HG03280 (cell line): Measurements from ENCODE around the gene ATP4B.

Experiments used
- ATAC-seq: cut with Tn5 transposase; IDR thresholded peaks from one replicate; pipeline ENCODE4 v1.9.1; 2021; ENCODE audit warnings: mild to moderate bottlenecking, moderate library complexity; ENCODE audit not compliant: unreplicated experiment

ATP4B gene

DNA sequence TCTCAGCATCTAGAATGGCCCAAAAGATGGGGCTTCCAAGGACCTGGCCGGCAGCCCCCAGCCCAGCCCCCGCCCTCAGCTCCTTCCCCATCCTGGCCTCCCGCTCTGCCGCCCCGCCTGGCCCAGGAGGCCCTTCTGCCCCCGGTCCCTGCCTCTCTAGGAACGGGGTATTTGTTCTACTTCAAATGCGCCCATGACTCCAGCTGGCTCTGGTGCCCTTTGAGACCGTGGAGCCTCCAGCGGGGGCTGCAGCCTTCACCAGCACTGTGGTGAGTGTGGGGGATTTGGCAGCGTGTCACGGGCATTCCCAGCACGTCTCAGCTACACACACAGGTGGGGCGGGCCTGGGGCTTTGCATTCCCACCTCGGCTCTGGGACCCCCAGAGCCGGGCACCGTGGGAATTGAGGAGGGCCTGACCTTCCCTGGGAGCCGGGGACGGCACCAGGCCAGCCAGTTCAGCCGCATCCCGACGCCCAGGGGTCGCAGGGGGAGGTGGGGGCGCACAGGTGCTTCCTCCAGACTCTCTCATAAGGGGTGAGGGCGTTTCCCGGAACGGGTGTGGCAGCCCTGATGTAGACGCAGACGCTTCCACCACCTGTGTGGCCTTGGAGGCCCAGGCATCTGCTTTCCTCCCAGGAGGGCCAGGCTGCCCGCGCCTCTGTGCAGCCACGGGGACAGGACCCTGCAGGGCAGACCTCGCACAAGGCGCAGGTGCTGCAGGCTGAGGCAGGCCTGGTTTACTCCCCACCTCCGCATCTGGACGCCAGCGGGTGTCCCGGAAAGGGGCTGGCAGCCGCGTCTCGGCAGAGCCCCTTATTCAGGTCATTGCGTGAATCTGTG, 947 bp downstream of the ATP4B start:
- ATAC-seq, result no peak

DNA sequence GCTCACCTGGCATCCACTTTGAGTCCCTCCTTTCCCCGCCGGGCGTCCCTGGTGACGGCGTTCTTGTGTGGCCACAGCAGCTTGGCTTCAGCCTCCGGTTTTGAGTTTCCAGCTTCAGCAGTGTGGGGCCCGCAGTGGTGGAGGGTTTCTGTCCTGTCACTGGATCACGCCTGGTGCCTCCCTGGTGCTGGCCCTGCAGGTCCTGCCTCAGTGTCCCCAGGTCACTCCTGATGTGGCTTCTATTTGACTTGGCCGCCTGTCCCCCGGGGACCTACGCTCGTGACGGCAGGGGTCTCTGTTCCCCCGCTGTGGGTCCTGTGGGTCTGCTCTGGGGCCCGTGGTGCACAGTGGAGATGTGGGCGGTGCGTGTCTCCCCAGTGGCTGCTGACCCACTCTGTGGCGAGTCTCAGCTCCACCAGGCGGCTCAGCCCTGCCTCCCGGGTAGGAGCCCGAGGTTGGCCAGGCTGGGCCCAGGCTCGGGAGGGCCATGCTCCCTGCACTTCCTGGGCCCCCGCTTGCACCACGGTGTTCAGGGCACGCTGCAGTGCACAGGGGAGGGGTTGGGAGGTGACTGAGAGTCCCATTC, 1.9 kb downstream of the ATP4B start:
- ATAC-seq, result no peak

DNA sequence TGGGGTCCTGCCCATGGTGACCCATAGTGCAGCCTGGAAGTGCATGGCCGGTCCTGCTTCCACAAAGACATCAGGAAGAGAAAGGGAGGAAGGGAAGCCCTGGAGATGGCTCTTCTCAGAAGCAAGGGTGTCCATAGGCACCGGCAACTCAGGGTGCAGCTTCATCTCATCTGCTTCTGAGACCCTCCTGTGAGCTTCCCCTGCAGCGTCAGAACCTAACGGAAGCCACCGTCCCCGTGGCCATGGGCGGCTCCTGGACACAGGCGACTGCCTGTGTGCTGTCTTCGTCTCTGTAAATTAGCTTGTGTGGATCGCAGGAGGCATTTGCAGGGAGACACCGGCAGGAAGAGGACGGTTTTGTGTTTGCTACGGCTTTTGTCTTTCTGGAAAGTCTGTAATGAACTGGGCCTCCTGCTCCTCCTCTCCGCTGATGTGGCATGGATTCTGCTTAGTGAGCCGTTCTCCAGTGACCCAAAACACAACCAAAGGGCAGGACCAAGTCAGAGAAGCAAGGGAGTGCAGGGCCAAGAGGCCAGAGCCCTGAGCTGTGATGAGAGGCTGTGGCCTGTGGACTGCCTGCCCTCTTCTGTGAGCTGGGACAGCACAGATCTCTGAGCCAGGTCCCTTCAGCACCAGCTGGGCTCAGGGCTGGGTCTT, 2.5 kb downstream of the ATP4B start:
- ATAC-seq, result no peak

DNA sequence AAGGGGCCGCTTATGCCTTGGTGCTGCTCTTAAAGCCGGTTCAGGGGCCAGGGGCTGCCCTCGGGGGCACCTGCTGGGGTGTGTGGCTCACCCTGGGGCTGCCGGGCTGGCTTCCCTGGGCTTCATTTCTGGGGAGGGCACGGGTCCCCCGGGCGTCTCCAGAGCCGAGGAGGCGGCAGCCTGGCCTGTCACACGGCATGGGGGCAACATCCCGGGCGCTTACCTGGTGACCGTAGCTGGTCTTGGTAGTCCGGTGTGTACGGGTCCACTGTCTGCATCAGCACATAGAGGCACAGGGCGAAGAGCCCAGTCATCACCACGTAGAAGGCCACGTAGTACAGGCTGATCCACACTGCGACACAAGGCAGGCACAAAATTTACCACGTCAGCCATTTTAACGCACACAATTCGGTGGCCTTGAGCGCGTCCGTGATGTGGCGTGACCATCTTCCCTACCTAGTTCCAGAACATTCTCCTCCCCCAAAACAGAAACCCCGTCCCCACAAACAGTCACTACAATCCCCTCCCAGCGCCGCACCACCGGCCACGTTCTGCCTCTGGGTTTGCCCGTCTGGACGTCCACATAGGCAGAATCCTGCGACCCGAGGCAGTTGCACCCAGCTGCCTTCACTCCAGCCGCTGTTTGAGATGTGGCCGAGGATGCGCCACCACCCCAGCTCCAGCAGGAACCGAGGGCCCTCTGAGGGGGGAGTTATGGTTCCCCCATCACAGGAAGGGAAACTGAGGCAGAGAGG, 3.2 kb downstream of the ATP4B start:
- ATAC-seq, result no peak

DNA sequence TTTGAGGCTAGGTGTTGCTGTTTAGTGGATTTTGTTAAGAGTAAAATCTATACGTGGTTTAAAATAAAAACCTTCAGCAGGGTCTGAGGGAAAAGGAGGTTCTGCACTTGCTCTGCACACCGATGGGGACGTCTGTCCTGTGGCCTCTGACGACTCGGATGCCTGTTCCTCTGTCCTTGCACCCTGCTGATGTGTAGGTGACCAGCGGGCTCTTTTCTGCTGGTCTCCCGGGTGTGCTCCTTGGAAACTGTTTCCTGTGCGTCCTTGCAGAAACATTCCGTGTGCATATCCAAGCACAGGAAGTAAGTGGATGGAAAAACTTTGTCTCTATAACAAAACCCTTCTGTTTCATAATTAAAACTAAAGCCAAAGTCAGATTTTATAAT, 3.8 kb downstream of the ATP4B start:
- ATAC-seq, result no peak

DNA sequence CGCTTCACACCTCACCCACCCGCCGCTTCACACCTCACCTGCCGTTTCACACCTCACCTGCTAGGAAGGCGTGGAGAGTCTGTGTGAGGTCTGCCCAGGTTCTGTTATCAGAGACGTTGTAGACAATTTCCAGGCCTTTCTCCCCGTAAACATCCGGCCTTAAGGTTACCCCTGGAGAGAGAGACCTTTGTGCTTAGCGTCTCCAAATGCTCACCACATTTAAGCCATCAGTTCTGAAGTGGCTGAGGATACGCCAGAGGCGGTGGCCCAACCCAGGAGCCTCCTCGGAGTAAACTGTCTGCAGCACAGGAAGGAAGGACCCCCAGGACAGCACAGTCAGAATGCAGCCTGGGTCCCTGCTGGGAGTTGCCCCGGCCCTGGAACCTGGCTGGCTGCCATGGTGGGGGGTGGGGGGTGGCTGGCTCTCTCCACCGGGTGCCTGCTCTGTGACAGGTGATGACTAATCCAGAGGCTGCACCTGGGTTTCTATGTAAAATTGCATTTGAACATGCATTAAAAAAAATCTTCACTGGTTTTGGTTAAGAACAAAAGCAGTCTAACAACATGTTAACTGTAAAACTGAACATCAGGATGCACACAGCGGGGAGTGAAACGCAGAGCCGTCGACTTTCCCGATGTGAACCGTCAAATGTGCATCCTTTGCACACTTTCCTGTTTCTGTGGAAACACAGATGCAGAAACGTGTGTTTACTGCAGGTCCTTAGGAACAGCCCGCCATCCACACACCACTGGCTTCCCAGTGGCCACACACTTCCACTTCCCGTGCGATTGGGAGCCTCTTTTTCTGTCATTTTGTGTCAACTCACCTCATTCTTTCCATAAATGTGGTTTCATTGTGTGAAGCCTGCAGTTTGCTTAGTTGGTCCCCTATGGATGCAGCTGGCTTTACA, 4.5 kb downstream of the ATP4B start:
- ATAC-seq, result no peak

DNA sequence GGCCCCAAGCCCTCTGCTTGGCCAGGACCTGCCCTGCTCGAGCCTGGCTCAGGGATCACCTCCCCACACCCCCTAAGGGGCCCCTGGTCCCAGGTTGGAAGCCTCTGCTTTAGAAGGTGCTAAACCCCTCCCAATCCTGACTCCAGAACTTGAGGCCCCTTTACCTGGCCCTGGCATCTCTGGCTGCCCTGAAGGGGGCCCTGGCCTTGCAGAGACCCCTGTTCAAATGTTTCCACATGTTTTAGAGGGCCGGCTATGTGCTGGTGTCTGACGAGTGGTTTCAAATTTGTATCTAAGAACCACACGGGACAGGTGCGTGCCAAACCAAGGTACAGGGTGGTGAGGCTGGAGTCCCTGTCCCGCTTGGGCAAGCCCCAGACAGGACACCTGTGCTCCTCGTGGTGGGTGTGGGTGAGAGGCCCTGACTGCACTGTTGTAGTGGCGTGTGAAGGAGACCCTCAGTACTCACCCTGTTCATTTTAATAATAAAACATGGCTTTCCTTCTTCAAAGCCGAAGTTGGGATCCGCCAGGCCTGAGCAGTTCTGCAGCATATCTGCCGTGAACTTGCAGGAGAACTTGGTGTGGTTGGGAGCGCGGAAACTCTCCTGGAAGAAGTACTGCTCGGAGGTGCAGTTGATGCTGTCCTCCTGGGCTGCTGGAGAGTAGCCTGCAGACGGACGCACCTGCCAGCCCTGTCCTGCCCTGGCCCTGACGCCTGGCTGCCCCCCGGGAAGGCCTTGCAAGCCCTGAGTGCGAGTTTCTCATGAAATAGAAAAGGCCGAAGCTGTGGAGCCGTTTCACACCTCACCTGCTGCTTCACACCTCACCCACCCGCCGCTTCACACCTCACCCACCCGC, 5.4 kb downstream of the ATP4B start:
- no peak for ATAC-seq

DNA sequence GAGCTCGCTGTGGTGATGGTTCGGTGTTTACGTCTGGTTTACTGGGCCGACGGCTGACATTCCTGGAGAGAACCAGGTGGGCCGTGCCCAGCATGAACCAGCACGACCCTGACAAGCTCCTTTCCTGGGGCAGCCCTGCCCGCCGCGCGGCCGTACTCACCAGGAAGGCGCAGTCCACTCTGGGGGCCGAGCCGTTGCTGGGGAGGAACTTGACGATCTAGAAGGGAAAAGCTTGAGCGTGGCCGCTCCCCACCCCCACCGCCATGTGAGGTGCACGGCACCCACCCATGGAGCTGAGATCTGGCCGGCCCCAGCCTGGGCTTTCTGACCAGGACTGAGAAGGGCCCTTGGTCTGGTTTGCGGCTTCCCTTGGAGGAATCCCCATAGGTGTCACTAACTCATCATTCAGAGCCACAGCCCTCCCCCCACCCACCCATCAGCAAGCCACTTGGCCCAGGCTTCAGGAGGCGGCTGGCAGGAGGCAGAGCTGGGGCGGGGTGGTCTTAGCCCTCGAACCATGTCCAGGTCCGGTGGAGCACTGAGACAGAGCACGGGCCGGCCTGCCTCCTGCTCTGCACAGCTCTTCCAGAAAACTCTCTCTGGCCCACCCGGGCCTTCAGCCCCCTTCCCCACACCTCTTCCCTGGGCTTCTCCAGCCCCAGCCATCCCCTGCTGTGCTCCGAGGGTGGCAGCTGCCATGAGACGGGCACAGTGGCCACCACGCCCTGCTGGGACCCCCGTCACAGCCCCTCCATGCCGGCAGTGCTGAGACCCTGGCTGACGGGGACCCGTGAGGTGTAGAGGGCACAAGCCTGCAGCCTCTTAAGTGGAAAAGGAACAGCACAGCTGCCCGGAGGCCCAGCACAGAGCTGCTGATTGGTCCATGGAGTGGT, 6.2 kb downstream of the ATP4B start:
- no peak for ATAC-seq

DNA sequence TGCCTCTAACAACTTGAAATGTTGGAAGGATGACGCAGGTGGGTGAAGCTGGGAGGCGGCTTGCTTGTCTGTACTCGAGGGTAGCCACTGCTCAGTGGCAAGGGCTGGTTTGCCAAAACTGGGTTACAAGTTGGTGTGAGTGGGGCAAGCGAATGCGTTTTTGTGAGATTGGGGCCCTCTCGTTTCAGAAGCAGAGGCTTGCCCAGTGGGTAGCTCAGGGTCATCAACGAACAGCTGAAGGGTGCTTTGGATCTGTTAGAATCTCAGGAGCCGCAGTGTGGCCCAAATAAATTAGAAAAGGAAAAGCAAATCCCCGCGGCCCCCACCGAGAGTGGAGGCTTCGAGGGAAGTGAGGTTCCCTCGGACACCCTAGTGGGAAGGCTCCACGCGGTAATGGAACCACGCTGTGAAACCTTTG, 7.3 kb downstream of the ATP4B start:
- no peak for ATAC-seq

DNA sequence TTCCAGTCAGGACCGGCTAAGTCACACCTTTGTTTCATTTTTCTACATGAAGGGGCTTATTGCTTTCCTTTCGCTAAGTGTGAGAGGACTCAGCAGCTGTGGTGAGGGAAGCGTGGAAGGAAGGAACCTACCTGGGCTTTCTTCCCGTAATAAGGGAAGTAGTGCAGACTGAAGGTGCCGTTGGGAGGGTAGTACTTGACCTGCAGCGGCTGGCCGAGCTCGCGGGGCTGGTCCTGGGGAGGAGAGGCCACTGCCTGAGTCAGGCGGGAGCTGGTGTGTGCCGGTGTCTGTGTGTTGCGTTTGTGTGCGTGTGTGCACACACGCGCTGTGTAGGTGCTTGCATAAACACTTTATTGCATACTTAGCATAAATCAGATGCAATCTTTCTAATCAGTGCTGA, 7.7 kb downstream of the ATP4B start:
- no peak for ATAC-seq

DNA sequence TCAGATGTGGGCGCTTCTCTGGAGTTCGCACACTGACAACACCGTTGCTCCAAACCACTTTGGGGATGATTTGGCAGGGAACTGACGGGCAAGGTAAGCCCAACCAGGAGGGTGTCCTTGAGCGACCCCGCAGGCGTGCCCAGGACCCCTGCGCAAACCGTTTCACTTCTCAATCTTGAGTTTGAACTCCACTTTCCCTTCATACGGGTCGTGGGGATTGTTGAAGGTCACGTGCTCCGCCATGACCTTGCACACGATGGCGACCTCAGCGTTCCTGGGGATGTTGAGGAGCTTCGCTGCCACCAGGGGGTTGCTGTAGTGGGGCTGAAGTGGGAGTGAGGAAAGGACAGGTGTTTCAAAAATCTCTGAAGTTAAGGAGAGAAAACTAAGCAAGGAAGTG, 8.8 kb downstream of the ATP4B start:
- no peak for ATAC-seq

DNA sequence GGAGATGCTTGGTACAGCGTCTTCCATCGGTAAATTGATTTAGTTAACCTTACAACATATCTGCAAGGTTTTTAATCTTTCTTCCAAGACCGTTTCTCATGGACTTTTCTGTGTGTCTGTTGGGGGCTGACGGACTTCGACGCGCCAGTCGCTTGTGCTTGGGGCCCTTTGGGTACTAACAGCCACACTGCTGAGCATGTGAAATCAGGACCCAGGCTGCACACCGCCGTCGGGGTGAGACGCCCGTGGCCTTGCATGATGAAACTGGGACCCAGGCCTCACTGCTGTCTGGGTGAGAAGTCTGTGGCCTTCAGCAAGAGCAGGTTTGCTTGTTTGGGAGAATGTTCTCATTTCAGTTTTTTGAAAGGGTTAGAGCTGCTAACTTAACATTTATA, 9.8 kb downstream of the ATP4B start:
- ATAC-seq, result no peak

DNA sequence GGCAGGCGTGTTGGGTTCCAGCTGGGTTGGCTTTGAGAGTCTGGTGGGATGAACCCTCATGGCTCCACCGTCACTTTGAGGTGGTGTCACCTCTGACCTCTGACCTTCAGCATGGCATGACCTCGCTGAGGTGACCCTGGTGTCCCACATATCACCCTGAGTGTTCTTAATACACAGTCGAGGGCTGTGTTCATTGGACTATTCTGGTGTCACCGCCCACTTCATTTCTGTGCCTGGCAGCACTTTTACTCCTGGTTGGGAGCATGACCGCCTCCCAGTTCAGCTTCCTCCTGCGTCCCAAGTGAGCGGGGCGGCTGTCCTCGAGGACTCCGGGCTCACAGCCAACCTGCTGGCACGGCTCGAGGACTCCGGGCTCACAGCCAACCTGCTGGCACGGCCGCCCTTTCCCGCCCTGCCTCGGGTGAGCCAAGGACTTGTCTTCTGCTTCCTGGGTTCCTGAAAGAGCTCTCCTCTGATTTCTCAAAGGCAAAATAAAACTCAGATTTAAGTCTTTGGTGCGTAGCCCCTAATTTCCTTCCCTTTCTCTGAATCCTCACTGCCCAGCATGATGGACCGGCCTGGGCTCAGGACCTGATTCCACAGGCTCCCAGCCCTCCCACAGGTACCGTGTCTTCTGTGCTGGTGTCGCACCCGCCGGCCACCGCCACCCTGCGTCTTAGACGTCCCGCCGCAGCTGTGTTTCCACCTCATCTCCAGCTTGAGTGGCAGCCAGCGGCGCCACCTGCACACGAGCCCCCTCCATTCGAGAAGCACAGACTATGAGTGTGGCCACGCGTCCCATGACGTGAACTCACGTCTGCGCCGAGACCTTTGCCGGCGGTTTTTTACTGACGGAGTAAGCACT, 10.4 kb downstream of the ATP4B start:
- no peak for ATAC-seq

DNA sequence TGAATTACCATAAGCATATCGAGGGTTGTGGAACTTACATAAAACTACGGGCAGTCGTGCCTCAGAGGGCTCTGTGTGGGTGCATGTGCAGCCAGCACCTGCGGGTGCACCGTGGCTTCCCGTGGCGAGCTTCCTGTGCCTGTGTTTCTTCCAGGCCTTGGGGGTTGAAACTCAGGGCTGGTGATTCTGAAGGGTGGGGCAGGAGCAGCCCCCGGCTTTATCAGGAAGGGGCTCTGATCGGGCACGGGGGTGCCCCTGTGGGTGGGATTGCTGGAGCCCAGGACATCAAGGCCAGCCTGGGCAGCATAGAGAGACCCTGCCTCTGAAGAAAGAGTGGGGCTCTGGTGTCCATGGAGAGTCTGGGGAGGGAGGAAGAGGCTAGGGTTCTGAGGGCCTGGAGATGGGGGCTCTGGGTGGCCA, 11.1 kb downstream of the ATP4B start:
- ATAC-seq, result no peak

DNA sequence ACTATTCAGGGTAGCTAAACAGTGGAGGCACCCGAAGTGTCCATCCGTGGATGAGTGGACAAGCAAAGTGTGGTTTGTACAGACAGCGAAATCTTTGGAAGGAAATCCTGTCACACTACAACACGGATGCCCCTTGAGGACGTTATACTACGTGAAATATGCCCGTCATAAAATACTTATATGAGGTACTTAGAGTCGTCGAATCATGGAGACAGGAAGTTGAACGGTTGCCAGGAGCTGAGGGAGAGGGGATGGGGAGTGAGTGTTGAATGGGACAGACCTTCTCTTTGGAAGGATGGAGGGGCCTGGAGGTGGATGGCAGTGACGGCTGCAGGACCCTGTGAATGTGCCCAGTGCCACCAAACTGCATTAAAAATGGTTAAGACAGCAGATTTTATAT, 11.6 kb downstream of the ATP4B start:
- ATAC-seq, result no peak

DNA sequence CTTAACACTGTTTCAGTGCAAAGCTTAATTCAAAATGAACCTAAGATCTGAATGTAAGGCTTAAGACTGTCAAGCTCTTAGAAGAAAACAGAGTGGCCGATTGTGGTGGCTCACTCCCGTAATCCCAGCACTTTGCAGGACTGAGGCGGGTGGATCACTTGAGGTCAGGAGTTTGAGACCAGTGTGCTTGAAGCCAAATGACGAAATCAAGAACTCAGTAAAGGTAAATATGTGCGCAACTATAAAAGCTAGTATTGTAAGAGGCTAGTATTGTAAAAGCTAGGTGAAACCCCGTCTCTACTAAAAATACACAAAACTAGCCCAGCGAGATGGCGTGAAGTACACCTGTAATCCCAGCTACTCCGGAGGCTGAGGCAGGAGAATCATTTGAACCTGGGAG, 12.7 kb downstream of the ATP4B start:
- ATAC-seq, result no peak

DNA sequence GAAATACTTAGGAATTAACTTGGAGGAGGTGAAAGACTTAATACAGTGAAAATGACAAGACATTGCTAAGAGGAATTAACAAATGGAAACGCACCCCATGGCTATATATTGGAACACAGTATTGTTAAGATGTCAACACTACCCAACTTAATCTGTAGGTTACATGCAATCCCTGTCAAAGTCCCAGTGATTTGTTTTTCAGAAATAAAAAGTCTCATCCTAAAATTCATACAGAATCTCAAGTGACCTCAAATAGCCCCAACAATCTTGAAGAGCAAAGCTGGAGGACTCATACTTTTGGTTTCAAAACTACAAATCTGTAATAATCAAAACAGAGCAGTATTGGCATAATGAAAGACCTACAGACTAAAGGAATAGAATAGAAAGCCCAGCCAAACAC, 13.2 kb downstream of the ATP4B start:
- ATAC-seq, result no peak

DNA sequence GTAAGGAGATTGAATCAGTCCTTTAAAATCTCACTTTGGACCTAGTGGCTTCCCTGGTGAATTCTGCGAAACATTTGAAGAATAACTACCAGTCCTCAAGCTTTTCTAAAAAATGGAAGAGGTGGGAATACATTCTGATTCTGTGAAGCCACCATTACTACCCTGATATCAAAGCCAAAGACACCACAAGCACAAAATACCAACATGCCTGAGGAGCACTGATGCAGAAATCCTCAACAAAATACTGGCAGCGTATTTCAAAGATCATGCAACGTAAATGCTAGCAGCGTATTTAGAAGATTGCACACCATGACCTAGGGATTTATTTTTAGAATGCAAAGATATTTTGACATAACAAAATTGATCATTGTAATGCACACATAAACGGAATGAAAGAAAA, 14.4 kb downstream of the ATP4B start:
- ATAC-seq, result no peak
